NK-92 treated with Interleukin-12 subunit alpha and Interleukin-12 subunit beta, amount 100 ng/mL, for 24 hours (cell line): ENCODE measurements around the gene PCSK6.
"Not testable (repeated sequence)": the region's sequence is repeated elsewhere in the genome, so short reads cannot be mapped to it uniquely, and the experiment has no call there.

ENCODE experiments used
- DNase-seq: peaks from one replicate; lab custom pipeline; 2025; lab: John Stamatoyannopoulos, UW

The PCSK6 gene

DNA sequence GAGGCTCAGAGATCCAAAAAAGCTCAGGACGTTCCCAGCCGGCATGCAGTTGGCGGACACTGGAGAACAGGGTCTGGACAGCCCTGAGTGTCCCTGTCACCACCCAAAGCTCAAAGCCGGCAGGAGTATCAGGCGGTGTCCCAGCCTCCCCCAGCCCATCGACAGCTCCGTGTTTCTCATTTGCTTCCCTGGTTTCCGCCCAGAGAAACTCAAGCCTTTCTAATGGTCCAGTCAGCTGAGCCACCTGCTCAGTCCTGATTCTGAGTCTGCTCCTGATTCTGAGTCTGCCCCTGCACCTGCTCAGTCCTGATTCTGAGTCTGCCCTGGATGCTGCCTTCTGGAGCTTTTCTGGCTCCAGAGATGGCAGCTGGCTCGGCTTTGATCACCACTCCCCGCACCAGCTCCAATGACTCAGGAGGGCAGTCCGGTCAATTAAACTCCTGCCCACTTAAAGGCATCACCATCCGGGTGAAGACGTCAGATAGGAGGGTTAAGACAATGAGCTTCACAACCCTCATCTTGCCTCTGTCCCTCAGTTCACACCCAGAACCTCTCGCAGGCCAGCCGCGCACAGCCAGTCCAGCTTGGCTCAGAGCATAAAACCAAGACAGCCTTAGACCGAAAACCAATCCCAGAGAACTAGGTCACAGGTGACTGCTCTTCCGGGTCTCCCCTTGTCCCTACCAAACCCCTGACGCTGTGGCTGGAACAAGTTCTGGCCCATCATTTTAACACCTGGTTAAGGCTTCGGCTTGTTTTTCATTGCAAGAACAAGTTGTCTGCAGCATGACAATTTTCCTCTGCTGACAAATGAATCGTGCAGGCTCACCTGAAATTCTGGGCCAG lies 6.8 kb downstream of the PCSK6 start:
- DNase-seq: no peak

DNA sequence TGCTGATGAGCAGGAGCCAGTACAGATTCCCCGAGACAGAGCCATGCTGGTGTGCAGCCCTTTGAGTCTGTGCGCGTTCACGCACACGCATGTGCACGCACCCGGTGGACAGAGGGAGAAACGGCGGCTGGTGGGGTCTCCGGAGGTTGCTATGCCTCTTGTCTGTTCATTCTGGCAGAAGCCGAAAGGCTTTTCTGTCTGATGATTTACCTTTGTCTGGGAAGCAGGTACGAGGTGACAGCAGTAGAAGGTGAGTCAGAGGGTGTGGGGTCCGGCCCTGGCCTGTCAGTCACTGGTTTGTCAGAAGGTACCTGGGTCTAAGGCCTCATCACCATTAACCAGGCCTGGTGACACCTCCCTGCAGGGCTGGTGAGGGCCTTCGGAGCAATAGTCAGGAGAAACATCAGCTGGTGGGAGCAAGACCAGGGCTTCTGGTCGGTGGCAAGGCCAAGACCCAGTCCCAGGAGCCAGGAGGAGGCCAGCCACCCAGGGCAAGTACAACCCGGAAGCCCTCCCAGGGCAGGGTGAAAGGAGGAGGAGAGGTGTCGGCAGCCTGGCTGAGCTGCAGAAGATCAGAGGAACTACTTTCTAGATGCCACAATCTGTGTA lies 7.5 kb downstream of the PCSK6 start:
- no peak for DNase-seq

DNA sequence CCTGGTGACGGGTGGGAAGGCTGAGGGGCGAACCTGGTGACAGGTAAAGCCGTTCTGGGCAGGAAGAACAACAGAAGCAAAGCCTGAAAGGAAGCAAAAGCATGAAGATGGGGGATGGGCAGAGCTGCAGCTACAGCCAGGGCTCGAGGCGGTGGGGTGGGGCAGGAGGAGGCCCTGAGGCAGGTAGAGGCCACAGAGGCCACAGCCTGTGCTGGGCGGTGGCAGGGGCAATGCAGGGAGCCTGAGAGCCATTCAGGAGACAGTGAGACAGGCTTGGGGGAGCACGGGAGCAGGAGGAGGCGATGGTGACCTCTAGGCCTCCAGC lies 8.2 kb downstream of the PCSK6 start:
- DNase-seq: no peak

DNA sequence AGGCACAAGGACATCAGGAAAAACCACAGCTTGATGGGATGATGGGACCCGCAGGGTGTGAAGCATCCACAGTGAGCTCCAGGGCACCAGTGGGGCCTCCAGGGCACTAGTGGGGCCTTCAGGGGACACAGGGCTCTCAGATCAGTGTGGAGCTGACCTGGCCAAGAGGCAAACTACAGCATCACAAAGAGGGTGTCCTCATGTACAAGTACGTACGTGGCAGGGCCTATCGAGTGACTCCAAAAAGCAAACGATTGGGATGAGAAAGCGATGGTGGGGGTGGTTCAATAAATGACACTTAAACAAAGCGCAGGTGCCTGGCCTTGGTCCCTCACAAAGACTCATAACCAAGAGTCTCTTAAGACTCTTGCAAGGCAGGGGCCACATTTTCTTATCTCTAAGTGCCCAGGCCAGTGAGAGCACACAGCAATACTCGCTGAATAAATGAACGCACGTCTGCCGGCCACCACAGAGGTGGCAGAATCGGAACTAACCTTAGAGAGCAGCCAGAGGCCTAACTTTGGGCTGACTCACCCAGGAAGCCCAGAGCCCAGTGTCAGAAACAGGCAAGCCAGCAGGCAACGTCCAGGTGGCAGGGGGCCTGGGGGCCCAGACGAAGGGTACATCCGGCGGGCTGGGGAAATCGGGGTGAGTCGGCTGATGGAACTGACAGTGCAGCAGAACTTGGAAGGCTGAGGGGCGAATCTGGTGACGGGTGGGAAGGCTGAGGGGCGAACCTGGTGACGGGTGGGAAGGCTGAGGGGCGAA lies 8.7 kb downstream of the PCSK6 start:
- DNase-seq: no peak

DNA sequence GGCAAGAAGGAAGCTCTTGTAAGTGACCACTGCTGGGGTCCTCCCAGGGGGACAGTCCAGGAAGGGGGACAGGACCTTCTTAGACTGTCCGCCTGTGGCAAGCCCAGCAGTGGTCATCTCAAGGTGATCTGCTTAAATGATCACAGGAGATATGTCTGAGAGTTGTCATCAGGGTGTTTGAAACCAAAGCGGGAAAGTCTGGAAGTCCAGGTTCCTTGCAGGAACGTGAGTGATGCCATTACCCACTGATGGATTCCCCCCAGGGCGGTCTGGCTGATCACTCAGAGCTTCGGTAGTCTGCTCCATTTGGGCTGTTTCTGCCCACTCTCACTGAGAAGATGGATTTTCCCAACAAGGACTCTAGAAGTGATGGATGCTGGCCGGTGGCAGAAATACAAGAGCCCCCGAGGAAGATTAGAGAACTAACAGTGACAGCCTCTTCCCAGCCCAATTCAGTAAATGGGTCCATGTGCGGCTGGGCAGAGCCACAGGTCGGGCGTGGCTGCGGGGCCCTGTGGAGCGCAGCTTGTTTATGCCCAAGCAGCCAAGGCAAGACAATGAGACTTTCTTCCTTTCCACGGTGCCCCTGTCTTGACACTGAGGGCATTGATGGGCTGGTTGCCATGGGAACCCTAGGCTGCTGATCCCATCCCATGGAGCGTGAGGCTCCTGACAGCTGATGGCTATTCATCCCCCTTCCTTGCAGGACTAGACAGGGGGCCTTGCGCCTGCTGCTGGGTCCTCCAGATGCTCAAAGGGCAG lies 9.5 kb downstream of the PCSK6 start:
- DNase-seq: no peak

DNA sequence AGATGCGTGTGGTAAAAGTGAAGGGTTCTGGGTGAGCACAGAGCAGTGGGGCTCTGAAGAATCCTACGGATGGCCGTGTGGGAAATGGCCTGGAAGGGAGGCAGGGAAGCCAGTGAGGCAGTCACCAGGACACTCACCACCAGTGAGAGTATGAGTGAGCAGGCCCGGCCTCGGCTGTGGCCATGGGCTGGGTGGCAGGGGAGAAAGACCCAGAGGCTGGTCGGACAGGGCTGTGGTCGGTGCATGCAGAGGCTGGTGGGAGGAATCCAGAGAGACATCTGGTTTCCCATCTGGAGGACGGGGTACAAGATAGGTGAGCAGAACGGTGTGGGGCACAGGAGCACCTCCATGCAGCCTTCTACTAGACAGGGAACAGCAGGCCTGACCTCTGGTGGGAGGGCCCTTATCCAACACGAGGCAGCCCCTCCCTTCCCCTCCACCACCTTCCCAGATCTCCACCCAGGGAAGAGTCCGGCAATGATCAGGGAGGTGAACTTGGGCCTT lies 10.1 kb downstream of the PCSK6 start:
- no peak for DNase-seq

DNA sequence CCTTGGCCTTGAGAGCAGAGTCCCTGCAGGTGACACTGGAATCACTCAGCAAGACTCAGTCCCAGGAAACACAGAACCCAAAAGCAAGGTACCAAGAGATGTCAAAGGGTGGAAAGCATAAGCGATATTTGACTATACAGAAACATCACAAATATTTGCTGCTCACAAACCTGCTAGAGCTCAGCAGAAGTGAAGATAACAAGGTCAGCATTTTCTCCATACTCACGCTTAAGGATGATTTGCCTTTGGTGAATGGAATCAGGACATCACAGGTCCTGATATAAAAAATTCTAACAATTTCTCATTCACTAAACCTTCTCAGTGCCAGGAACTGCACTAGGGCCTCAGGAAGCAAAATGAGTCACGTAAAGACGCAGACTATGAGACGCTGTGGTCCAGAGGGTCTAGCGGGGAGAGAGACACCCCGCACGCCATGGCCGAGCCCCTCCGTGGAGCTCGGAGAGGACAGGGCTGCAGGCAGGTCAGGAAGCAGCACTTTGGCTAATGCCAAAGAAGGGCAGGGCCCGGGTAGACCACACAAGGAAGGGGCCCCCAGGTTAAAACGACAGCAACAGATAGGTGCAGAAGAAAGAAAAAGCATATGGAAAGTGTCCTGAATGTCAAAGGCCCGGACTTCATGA lies 10.7 kb downstream of the PCSK6 start:
- DNase-seq: no peak

DNA sequence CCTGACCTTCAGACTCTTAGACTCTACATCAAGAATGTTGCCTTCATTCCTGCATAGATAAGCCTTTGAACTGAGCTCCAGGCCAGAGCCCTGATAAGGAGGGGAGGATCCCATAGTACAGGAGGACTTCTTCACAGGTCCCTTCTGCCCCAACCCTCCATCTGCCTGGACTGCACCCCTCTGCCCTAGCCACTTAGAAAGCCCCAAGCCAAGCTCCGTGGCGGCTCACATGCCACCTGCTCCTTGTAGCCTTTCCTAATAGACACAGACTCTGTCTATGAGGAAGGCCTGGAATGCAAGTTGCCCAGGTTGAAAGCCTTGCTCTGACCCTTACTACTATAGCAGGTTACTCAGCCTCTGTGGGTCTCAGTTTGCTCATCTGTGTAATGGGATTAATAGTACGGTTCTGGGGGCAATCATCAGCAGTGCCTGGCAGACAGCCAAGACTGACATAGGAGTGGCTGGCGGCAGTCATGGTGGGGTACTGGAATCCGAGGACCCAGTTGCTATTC lies 11.6 kb downstream of the PCSK6 start:
- DNase-seq: no peak

DNA sequence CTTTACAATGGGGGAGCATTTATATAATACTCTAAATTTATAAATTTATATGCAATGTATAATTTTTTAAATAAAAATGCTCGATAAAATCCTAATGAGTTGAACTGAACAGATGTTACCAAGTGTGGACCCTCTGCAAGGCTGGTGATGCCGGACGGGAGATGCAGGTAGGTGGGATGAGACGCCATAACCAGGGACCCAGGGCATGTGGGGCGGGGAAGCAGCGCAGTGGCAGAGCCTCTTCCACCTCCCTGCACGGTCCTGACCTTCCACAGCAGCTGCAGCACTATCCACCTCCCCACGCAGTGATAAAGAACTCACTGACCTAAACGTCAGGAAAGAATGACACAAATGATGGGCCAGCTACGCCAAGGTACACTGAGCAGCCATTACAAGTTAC lies 12.8 kb downstream of the PCSK6 start:
- no peak for DNase-seq

DNA sequence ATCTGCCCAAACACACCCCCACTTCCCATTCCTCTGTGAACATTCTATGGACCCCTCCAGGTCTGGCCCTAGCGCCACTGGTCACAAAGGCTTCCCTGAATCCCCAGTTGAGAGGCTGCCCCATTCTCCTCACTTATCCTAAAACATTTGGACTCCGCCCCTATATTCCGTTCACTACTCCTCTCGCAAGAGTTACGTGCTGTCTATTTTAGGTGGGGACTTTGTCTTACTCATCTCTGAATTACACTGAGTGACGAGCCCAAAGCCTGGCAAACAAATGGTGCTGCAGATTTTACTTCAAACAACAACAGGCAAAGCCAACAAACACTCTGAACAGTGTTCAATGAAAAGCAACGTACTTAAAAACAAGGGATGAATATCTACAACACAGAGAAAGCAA lies 14.5 kb downstream of the PCSK6 start:
- no peak for DNase-seq

DNA sequence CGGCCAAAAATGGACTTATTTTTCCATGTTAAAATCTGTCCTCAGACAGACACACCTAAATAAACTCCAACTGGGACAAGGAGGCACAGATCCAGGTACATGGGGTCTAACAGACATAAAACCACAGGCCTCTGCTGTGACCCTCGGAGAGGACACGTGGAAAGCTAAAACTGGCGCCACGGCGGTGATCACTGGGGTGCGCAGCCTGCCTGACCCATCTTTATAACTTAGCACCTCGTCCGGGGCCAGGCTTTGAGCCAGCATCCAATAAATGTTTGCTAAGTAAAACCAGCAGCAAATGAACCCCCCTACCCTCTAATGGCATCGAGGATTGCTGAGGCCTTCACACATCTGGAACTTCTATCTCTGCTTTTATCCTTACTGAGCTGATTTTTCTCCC lies 15.3 kb downstream of the PCSK6 start:
- no peak for DNase-seq

DNA sequence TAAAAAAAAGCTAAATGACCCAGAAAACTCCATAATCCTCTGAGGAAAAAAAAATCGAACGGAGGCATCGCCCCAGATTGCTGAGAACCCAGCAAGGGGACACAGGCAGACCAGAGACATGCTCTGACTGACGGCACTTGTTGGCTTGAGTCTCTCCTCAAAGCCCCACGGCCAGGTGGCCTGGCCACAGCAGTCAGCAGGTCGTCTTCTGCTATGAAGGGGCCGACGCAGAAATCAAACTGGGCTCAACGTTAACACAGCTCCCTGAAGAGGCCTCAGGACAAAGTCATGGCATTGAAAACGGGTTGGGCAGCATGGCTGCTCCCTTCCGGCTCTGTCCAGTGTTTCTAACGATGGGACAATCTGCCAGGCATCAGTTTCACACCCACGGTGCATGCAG lies 17.5 kb downstream of the PCSK6 start:
- DNase-seq: no peak

DNA sequence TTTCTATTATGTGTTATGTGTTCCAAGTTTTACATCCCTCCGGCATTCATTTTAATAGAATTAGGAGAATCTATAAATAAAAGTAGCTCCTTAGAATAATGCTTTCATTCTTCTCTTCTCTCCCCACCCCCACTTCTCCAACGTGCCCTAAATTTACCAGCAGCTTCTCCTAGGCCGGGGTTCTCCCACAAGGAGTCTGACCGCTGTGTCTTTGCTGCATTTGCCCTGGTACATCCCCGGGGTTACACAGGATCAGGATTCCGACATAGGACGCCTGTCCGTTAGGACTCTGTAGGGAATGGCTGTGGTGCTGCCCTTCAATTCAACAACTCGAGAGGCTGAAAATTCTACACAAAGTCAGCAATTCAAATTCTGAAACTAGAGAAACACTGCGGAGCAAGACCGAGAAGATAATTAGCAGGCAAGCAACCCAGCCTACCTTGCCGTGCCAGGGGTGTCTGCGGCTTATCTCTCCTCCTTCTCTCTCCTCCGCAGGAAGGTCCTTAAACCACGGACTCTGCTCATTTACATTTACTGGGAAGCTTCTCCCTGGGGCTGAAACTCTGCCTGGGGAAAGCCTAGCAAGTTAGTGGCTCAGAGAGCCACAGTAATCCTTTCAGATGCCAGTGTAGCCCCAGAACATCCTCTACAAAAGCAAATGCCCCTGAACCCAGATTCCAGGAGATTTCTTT lies 18.8 kb downstream of the PCSK6 start:
- no peak for DNase-seq

DNA sequence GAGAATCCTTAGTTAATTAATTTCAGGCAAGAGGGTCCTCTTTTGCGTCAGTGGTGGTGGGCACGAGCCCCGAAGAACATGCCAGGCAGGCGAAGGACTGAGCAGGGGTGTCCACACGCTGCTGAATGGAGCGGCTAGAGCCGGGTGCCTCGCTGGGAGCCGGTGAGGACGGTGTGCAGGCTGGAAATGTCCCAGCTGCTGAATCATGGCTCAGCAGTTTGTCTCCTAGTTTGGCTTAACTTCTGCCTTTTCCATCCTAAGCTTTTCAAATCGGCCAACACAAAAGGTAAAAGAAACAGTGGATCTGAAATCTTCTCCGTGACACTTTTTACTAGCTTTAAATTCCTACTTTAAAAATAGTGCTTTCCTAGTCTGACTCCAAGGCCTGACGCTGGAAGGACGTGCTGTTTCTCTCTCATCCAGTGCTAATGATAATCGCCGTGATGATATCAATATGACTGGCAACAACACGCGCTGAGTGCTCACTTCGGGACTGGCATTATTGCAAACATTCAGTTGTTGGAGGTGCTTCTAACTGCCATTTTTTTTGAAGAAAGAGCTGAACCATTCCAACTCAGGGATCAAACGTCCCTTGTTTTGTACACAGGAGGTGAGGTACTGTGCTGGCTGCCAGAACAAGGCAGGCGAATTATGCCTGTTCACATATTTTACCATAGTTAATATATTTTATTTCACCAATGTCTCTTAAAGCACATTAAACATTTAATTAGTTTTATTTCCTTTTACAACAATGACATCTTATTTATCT lies 19.8 kb downstream of the PCSK6 start:
- no peak for DNase-seq

DNA sequence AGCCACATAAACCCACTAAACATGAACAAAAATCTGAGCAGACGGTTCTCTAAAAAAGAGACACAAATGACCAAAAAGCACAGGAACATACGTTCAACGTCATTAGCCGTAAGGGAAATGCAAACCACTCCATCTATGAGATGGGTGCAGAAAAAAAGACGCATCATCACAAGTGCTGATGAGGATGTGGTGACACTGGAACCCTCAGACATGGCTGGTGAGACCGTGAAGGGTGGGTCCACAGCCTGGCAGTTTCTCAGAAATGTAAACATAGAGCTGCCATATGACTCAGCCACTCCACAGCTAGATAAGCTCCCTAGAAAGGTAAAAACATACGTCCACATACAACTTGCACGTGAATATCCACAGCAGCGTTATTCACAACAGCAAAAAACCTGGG lies 23.3 kb downstream of the PCSK6 start:
- DNase-seq: no peak

DNA sequence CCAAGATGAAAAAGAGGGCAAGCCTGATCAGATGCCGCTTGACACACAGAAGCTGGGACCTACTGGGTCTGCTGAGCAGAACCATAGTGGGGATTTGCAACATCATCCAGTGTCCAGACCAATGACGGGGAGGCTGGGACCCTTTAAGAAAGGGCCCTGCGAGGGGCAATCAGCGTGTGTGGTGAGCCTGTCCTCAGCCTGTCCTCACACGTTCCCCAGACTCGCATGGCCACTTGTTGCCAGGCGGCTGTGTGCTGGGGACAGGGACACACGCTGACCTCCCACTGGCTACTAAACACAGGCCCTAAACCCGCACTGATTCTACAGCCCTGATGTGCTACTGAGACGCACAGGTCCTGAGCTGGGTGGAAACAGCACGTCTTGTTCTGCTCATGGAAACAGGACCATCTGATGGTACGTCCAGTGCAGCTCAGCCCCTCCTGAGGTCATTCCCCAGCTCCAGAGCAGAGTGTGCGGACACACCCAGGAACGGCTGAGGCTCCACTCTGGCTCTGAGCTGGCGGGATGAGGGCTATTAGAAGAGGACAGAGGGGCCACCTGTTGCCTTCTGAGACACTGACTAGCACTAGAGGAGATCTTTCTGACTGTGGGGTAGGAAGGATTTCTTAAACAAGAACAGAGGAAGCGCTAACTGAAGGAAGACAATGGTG lies 24.4 kb downstream of the PCSK6 start:
- DNase-seq: no peak

DNA sequence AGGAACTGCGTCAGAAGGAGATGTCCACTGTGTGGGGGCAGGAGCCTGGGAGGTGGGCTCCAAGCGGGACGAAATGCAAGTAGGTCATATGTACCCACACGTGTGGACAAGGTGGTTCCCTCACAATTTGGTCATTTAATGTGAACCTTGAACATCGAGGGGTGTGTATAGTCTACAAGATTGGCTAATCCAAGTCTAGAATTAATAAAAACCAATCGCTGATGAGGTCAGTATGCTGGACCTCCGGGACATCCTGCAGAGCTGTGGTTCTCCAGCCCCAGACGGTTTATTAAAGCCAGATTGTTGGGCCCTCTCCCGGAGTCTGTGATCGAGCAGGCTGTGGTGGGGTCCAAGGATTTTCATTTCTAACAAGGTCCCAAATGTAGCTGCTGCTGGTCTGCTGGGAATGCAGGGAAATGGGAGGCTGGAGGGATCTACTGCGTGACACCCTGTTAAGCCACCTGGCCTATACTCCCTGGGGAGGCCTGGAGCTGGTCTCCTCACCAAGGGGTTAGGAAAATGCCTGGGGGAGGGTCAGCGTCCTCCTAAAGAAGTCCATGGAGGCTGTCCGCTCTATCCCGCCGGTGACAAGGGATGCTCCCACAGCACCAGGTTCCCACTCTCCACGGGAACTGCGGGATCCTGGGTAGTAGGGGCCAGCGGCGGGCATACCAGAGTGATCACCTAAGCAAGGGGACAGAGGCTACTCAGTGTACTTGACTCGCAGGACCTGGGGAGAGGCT lies 25.1 kb downstream of the PCSK6 start:
- DNase-seq: no peak

DNA sequence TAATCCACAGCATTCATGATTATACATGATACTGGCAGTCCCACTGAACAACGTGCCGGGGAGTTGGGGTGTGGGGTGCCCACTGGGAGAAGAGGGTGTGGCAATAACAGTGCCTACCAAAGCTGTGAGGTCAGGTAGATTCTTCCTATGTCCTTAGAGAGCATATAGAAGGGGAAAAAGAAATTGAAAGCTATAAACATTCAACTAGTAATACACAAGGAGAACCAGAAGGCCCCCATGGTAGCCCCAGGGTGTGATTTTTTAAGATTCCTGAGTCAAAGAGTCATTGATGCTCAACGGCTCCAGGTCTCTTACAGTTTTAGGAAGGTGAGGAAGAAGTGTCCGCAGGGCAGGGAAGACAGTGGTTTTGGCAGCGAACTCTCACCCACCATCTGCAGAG lies 25.8 kb downstream of the PCSK6 start:
- DNase-seq: not testable (repeated sequence)

DNA sequence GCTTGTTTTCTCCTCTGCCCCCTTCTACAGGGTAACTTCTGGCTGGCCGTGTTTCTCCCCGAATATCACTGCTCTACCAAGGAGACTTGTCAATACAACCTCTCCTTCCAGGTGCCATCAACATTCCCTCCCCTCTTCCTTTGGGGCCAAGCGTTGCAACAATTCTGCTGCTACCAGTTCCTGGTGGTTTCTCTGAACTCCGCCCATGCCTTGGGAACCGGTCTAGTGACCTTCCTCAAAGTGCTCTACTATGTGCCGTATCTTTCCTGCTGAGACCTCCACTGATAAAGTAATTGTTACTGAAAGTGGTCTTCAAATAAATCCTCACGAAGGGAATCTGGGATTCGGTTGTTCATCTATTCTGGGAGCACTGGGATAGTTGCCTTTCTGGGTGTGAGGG lies 26.2 kb downstream of the PCSK6 start:
- no peak for DNase-seq
